GM13976 (cell line): Measurements from ENCODE around the gene NDUFAF2.

Source experiments
- DNase-seq: peaks from one replicate; pipeline ENCODE4 v3.0.0; 2012; ENCODE audit warnings: low spot score
- in situ Hi-C: fragments of 300-500 bp; cut with MboI; formaldehyde crosslinking; loops from one replicate; pipeline ENCODE4 v1.12.0; 2022; ENCODE audit warnings: low sequenced_read_pairs, mixed read lengths, inconsistent platforms; ENCODE audit not compliant: unreplicated experiment
- TF ChIP-seq, protein P1 (sequence below): IDR thresholded peaks from 2 replicates; pipeline ENCODE4 v1.5.1; 2012; ENCODE audit warnings: borderline replicate concordance, mild to moderate bottlenecking; ENCODE audit not compliant: insufficient read depth; ENCODE audit errors: extremely low read depth, missing control alignments, control extremely low read depth

NDUFAF2 gene

DNA sequence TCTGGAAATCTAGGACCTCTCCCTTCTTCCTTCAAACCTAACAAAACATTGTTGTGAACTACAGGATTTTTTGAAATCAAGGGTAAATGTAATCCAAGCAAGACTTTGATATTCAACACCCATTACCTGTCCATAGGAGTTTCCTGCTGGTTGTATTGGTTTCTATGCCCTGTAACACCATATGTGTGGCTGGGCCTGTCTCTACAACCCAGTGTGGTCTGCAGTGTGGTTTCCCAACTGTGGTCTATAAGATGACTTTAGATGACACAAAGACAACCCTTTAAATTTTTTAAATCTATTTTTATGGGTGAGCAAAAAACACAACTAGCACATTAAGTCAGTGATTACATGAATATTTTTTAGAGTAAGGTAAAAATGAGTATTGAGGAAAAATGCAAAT, 124.1 kb downstream of the NDUFAF2 start:
- TF ChIP-seq, protein P1, sequence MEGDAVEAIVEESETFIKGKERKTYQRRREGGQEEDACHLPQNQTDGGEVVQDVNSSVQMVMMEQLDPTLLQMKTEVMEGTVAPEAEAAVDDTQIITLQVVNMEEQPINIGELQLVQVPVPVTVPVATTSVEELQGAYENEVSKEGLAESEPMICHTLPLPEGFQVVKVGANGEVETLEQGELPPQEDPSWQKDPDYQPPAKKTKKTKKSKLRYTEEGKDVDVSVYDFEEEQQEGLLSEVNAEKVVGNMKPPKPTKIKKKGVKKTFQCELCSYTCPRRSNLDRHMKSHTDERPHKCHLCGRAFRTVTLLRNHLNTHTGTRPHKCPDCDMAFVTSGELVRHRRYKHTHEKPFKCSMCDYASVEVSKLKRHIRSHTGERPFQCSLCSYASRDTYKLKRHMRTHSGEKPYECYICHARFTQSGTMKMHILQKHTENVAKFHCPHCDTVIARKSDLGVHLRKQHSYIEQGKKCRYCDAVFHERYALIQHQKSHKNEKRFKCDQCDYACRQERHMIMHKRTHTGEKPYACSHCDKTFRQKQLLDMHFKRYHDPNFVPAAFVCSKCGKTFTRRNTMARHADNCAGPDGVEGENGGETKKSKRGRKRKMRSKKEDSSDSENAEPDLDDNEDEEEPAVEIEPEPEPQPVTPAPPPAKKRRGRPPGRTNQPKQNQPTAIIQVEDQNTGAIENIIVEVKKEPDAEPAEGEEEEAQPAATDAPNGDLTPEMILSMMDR: no peak
- in situ Hi-C loops: no loop called here
- no peak for DNase-seq

GRCh38 chr5:61071526-61071925, 126.5 kb downstream of the NDUFAF2 start:
- in situ Hi-C loops: no loop called here
- no peak for DNase-seq
- TF ChIP-seq, protein P1: no peak

DNA sequence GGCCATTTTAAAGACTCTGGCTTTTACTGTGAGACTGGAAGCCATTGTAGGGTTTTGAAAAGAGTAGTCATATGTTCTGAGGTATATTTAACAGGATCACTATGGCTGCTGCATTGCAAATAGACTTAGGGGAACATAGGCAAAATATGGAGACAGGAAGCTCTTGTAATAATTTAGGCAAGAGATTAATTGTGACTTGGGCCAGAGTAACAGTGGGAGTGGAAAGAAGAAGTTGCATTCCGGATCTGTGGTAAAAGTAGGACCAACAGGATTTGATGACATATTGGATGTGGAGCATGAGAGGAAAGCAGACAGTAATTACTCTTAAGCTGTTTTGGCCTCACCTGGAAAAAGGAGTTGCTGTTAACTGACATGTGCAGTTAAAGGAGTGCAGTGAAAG, 131.6 kb downstream of the NDUFAF2 start:
- TF ChIP-seq, protein P1: no peak
- in situ Hi-C loops: no loop called here
- no peak for DNase-seq

DNA sequence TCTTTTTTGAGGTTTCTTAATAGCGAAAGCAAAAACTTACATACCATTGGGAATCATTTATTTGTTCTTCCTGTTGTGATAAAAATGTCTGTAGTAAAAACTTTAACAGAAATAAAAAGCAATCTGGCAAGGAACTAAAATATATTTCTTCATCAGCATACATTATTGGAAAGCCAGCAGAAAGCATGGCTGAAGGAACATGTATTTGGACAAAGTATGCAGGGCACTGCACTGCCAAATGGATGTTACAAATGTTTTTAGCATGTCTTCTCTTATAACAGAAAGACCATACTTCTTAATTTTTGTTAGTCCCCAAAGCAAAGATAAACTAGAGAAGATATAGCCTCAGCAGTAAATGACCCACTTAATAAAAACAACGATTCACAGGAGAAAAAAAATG, 136.7 kb downstream of the NDUFAF2 start:
- TF ChIP-seq, protein P1: no peak
- DNase-seq: no peak
- in situ Hi-C loops: no loop called here

DNA sequence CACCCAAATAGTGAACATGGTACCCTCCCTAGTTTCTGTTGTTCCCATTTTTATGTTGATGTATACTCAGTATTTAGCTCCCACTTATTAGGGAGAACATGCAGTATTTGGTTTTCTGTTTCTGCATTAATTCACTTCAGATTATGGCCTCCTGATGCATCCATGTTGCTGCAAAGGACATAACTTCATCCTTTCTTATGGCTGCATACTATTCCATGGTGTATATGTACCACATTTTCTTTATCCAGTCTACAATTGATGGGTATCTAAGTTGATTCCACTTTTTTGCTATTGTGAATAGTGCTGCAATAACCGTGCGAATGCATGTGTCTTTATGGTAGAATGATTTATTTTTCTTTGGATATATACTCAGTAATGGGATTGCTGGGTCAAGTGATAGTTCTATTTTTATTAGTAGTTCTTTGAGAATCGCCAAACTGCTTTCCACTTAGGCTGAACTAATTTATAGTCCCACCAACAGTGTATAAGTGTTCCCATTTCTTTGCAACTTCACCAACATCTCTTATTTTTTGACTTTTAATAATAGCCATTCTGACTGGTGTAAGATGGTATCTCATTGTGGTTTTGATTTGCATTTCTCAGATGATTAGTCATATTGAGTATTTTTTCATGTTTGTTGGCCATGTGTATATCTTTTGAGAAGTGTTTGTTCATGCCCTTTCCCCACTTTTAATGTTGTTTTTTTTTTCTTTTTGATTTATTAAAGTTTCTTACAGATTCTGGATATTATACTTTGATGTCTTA, 137.7 kb downstream of the NDUFAF2 start:
- in situ Hi-C loops: no loop called here
- no peak for DNase-seq
- TF ChIP-seq, protein P1: no peak

DNA sequence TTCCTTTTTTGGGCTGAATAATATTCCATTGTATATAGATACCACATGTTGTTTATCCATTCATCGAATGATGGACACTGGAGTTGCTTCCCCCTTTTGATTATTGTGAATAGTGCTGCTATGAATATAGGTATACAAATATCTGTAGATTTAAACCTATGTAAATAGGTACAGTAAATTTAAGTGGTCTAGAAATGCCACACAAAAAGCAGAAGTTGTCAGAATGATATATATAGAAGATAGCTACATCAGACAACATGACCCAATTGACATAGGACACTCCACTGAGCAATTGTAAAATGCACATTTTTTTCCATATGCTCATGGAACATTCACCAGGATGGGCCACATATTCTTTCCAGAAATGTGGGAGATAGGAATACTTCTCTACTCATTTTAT, 139.7 kb downstream of the NDUFAF2 start:
- TF ChIP-seq, protein P1: no peak
- in situ Hi-C loops: no loop called here
- DNase-seq: no peak
